Panc1 (cell line): ENCODE data around the gene IL32. TPM values are rescaled to one million over a fixed set of nuclear protein-coding genes. Genes with fewer than 3 reads are reported as not detected.

ENCODE experiments used
- ATAC-seq: fragments of 200-7000 bp; cut with Tn5 transposase; 2 replicates; pipeline ENCODE4 v1.9.1; 2020; ENCODE audit warnings: mild to moderate bottlenecking, moderate library complexity
- BruUV-seq: library from RNA; stranded (reverse); fragments of 400-500 nt; replicated peaks from 2 replicates; lab custom pipeline; 2021; lab: Mats Ljungman, UMichigan
- CTCF ChIA-PET: fragments of 300-600 bp; sonication (Branson Sonifier 250); formaldehyde crosslinking; loops from one replicate; lab custom pipeline; 2022; ENCODE audit warnings: antibody characterized with exemption; lab: Charles Lee
- POLR2A ChIA-PET: fragments of 300-600 bp; sonication (Branson Sonifier 250); formaldehyde crosslinking; loops from one replicate; lab custom pipeline; 2022; ENCODE audit warnings: antibody characterized with exemption; lab: Charles Lee
- DNase-seq: peaks from one replicate; pipeline ENCODE4 v3.0.0-alpha.2; 2010; ENCODE audit warnings: low read depth, low spot score
- H3K27ac ChIP-seq: 2 replicates; pipeline ENCODE4 v1.5.1; 2011; ENCODE audit warnings: mild to moderate bottlenecking, low read length, inconsistent platforms
- H3K27me3 ChIP-seq: fragments of 200-500 bp; sonication (Bioruptor generic); 2 replicates; pipeline ENCODE4 v1.6.0; 2014; ENCODE audit warnings: low read length, inconsistent platforms; ENCODE audit not compliant: control insufficient read depth, insufficient read depth
- H3K36me3 ChIP-seq: fragments of 200-500 bp; sonication (Bioruptor generic); 2 replicates; pipeline ENCODE4 v1.5.1; 2014; ENCODE audit warnings: inconsistent platforms, mild to moderate bottlenecking, low read length, moderate library complexity; ENCODE audit not compliant: control insufficient read depth, insufficient read depth
- H3K4me1 ChIP-seq: 2 replicates; pipeline ENCODE4 v1.5.1; 2011; ENCODE audit warnings: inconsistent platforms, mild to moderate bottlenecking, low read length, moderate library complexity; ENCODE audit not compliant: control insufficient read depth, insufficient read depth
- H3K4me3 ChIP-seq, 2 experiments: 2 replicates each; pipeline ENCODE4 v1.5.1; 2011 to 2012; ENCODE audit warnings: low read depth in 2 of 2, low read length in 2 of 2, mild to moderate bottlenecking in 2 of 2, inconsistent platforms in 1 of 2, moderate library complexity in 1 of 2
- H3K9me3 ChIP-seq: fragments of 200-500 bp; sonication (Bioruptor generic); 2 replicates; pipeline ENCODE4 v1.5.1; 2014; ENCODE audit warnings: low read depth, mild to moderate bottlenecking, inconsistent platforms, low read length, moderate library complexity; ENCODE audit not compliant: control insufficient read depth, insufficient read depth
- CTCF ChIP-seq: fragments of 450-650 bp; IDR thresholded peaks from 2 replicates; pipeline ENCODE4 v1.5.1; 2017; ENCODE audit warnings: mild to moderate bottlenecking
- POLR2AphosphoS5 ChIP-seq: IDR thresholded peaks from 2 replicates; pipeline ENCODE4 v1.6.1; 2012; ENCODE audit warnings: mild to moderate bottlenecking, low read depth, low read length, moderate library complexity
- SIN3A ChIP-seq: IDR thresholded peaks from 2 replicates; pipeline ENCODE4 v1.6.1; 2012; ENCODE audit warnings: low read depth, mild to moderate bottlenecking, low read length, moderate library complexity, borderline replicate concordance; ENCODE audit not compliant: insufficient read depth
- TCF7L2 ChIP-seq: IDR thresholded peaks from 2 replicates; pipeline ENCODE4 v1.6.1; 2011; ENCODE audit warnings: mild to moderate bottlenecking, low read depth, low read length, inconsistent platforms
- in situ Hi-C: cut with HindIII; loops from 2 replicates; pipeline ENCODE4 v1.10.0; 2016; ENCODE audit warnings: low sequenced_read_pairs, low pct_unique_long_range_greater_than_20kb
- intact Hi-C: fragments of 100-400 bp; cut with micrococcal nuclease; formaldehyde crosslinking; loops from one replicate; pipeline ENCODE4 v1.10.0; 2022; ENCODE audit not compliant: unreplicated experiment
- total RNA-seq: library from RNA; stranded (reverse); gene quantifications from one replicate; pipeline ENCODE4 v1.2.1, GENCODE V29; 2021; ENCODE audit not compliant: unreplicated experiment
- TF ChIP-seq, protein P1 (sequence below), 2 experiments: IDR thresholded peaks; 2 replicates each; pipeline ENCODE4 v1.6.1; 2011 to 2012; ENCODE audit warnings: low read depth in 2 of 2, control low read depth in 1 of 2, low read length in 1 of 2, mild to moderate bottlenecking in 1 of 2, moderate library complexity in 1 of 2; ENCODE audit not compliant: insufficient read depth in 1 of 2

Gene IL32
- total RNA-seq, 1 experiment from 2014 or later: 17.1 TPM

GRCh38 chr16:3042376-3042775 is 23.1 kb upstream of the IL32 start:
- ChIA-PET CTCF (no interaction called here), POLR2A (no interaction called here)
- Histone ChIP-seq H3K27ac (no peak overlapping the region), H3K4me1 (no peaks in the 10 kb centered on the region), H3K36me3 (no peaks in the 10 kb centered on the region), H3K27me3 (no peaks in the 10 kb centered on the region), H3K9me3 (no peaks in the 10 kb centered on the region), H3K4me3 (no peak overlapping the region)
- ATAC-seq (no peak), DNase-seq (no peak)
- intact Hi-C loops (no loop called here), in situ Hi-C loops (no loop called here)
- TF ChIP-seq CTCF: no peak
- no peak for TF ChIP-seq POLR2AphosphoS5
- no peak for TF ChIP-seq SIN3A
- no peak for TF ChIP-seq TCF7L2
- TF ChIP-seq, protein P1, sequence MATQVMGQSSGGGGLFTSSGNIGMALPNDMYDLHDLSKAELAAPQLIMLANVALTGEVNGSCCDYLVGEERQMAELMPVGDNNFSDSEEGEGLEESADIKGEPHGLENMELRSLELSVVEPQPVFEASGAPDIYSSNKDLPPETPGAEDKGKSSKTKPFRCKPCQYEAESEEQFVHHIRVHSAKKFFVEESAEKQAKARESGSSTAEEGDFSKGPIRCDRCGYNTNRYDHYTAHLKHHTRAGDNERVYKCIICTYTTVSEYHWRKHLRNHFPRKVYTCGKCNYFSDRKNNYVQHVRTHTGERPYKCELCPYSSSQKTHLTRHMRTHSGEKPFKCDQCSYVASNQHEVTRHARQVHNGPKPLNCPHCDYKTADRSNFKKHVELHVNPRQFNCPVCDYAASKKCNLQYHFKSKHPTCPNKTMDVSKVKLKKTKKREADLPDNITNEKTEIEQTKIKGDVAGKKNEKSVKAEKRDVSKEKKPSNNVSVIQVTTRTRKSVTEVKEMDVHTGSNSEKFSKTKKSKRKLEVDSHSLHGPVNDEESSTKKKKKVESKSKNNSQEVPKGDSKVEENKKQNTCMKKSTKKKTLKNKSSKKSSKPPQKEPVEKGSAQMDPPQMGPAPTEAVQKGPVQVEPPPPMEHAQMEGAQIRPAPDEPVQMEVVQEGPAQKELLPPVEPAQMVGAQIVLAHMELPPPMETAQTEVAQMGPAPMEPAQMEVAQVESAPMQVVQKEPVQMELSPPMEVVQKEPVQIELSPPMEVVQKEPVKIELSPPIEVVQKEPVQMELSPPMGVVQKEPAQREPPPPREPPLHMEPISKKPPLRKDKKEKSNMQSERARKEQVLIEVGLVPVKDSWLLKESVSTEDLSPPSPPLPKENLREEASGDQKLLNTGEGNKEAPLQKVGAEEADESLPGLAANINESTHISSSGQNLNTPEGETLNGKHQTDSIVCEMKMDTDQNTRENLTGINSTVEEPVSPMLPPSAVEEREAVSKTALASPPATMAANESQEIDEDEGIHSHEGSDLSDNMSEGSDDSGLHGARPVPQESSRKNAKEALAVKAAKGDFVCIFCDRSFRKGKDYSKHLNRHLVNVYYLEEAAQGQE (IDR thresholded peaks at IDR 0.05; ENCODE audit: insufficient read depth in 1 of 2, low read depth in 2 of 2, low read length in 1 of 2): no peak
- BruUV-seq: no TSS peak

DNA sequence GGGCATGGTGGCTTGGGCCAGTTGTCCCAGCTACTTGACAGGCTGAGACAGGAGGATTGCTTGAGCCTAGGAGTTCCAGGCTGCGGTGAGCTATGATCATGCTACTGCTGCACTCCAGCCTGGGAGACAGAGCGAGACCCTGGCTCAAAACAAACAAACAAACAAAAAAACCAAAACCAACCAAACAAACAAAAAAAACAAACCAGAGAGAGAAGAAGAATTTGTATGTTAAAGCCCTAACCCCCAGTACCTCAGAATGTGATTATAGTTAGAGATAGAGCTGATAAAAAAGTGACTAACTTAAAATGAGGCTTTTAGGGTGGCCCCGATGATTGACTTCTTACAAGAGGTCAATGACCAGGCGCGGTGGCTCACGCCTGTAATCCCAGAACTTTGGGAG is 20.7 kb upstream of the IL32 start:
- in situ Hi-C loops (no loop called here), intact Hi-C loops (no loop called here)
- no TSS peak for BruUV-seq
- no peak overlapping the region for H3K4me3 ChIP-seq
- POLR2A ChIA-PET: no interaction called here
- ATAC-seq (no peak), DNase-seq (no peak)
- CTCF ChIA-PET: interaction anchor here (0.6 to 1.1 kb wide), 2 partner anchors 13 to 158 kb away, joined by 4 to 10 read pairs; no protein-coding TSS in a partner anchor
- H3K27ac ChIP-seq: no peak overlapping the region
- H3K27me3 ChIP-seq: no peaks in the 10 kb centered on the region
- H3K36me3 ChIP-seq: no peaks in the 10 kb centered on the region
- H3K4me1 ChIP-seq: no peaks in the 10 kb centered on the region
- no peaks in the 10 kb centered on the region for H3K9me3 ChIP-seq
- no peak for TF ChIP-seq POLR2AphosphoS5
- TF ChIP-seq TCF7L2: no peak
- TF ChIP-seq CTCF: no peak
- TF ChIP-seq, protein P1 (IDR thresholded peaks at IDR 0.05; ENCODE audit: insufficient read depth in 1 of 2, low read depth in 2 of 2, low read length in 1 of 2): no peak
- TF ChIP-seq SIN3A: no peak
